Suppressor macrophage (primary cell): Measurements from ENCODE around the gene TNS2.
"Not testable (repeated sequence)": the region's sequence is repeated elsewhere in the genome, so short reads cannot be mapped to it uniquely, and the experiment has no call there.

Source experiments
- DNase-seq, 4 experiments: peaks; one replicate each; pipeline ENCODE4 v3.0.0-alpha.2; 2020 to 2022
- total RNA-seq, 17 experiments: gene quantifications; one replicate each; lab custom pipeline; 2026; ENCODE audit warnings: mixed read lengths in 6 of 17, inconsistent platforms in 3 of 17; lab: John Stamatoyannopoulos, UW

TNS2 gene
- total RNA-seq, result 0.39 to 5.7 (median 1.2) reads per million in 17 experiments

DNA sequence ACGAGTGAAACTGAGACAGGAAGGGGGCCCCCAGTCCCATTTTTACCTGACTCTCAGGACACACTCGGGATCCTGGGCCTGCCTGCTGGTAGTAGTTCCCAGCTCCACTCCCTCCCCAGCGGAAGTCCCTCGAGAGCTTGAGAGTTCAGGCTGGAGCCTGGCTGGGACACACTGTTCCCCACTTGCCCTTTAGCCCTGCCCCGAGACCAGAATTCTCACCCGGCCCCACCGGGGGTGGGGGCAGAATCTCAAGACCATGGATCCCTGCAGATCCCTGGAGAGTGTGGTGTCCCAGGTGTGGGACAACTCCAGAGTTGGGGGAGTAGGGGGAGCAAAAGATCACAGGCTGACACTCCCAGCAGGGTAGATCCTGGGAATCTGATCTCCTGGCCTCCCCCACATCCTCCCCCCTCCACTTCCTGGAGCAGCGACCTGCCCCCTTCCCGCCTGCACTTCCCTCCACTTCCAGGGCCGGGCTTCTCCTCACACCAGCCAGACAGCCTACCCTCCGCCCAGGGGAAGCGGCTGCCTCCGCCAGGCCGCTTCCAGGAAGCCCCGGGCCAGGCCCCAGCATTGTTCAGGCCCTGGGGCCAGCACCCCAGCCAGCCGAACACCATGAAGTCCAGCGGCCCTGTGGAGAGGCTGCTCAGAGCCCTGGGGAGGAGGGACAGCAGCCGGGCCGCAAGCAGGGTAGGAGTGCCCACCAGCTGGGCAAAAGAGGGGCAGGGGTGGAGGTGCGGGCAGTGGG is at the start of gene TNS2:
TNS2 (plus strand) TSS at position 495 of the 748 bp plus-strand sequence; CDS start at position 616, 121 bp downstream.
- DNase-seq, result peak in 1 of 4 experiments; percentile 30

- DNase-seq, result no peak
These were observed 45.7 kb upstream of the TNS2 start for GRCh38 chr12:53004178-53004577.

GRCh38 chr12:53004582-53004981 is 45.3 kb upstream of the TNS2 start:
- peak; percentile 21 to 42 (median 34) for DNase-seq

- peak in 2 of 4 experiments; percentile 9 to 23 for DNase-seq
These were observed 44.5 kb upstream of the TNS2 start for GRCh38 chr12:53005215-53005985.

- DNase-seq, result peak; percentile 100
These were observed 43.7 kb upstream of the TNS2 start, which contains the start of gene EIF4B for GRCh38 chr12:53005986-53006809. Gene EIF4B (plus strand): TSS chr12:53006456. CDS start chr12:53006484, 28 bp downstream.

DNA sequence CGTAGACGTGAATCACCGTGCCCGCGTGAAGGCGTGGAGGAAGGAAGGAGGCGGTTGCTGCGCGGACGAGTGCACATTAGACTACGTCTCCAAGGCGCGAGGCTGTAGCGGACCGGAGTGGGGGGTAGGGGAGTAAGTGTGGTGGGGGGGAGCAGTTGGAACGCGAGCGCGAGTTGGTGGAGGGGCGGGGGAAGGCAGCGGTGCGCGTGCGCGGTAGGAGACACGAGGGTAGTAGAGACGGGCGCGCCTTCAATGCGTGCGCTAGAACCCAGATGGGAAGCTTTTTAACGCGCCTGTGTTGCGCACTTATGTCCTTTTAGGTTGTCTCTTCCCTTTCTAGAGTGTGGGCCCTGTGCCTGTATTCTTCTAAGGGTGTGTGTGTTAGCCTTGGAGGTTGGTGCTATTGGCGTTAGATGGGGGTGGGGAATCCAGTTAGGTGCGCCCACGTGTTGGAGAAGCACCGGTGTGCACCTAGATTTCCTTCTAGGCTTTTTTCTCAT is 43.0 kb upstream of the TNS2 start:
- DNase-seq, result peak; percentile 88 to 92 (median 90)

DNA sequence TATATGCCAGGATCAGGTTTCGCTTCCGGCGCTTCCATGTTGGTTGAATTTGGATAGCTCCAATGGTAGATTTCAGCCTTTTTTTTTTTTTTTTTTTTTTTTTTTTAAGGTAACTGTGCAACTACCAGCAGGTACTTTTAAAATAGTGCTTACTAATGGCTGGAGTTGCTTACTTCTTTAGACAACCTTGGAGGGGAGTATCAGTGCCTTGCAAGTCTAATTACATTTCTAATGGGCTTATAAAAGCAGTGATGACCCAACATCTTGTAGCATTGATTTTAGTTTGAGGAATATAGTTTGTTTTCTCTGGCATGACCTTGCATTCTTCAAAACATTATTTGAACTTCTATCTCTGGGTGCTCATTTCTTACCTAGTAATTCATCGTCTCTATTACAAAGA is 42.5 kb upstream of the TNS2 start:
- DNase-seq, result no peak

GRCh38 chr12:53008760-53009159 is 41.1 kb upstream of the TNS2 start:
- not testable (repeated sequence) for DNase-seq

DNA sequence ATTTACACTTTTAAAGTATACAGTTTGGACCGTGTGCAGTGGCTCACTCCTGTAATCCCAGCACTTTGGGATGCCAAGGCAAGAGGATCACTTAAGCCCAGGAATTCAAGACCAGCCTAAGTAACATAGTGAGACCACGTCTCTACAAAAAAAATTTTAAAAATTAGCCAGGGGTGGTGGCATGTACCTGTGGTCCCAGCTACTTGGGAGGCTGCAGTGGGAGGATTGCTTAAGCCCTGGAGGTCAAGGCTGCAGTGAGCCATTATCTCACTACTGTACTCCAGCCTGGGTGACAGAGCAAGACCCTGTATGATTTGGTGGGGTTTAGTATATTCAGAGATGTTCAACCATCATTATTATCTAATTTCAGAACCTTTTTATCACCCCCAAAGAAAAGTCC is 38.9 kb upstream of the TNS2 start:
- no peak for DNase-seq

DNA sequence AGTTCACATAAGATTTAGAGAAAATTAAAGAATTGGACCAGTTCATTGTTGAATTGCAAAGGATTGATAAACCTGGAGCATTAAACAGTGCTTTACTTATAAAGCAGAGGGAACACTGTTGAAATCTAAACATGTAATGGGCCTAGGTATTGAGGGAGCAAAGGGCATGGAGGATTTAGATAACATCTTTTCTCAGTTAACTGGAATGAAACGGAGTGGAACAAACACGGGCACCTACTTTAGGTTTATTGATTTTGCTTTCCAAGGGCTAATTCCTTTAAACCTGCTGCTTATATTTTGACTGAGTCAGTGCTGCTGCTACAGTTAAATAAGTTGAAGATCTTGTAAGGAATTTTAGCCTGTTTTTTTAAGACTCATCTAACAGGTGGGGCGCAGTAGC is 38.0 kb upstream of the TNS2 start:
- no peak for DNase-seq

DNA sequence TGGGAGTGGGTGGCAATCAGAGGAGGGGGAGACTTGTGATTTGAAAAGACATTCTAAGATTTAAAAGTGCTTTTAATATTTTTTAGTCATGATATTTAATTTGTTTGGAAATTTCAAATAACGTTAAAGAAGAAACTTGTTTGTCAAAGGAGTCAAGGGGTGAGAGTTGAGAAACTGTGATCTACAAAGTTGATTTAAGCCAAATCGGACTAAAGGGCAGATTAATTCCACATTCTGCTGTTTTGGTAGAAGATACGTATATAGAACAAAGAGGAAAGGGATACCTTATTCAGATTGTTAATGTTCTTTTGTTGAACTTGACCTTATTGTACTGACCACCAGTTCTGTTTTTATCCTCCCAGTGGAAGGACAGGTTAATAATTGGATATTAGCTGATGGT is 36.9 kb upstream of the TNS2 start:
- DNase-seq, result no peak

DNA sequence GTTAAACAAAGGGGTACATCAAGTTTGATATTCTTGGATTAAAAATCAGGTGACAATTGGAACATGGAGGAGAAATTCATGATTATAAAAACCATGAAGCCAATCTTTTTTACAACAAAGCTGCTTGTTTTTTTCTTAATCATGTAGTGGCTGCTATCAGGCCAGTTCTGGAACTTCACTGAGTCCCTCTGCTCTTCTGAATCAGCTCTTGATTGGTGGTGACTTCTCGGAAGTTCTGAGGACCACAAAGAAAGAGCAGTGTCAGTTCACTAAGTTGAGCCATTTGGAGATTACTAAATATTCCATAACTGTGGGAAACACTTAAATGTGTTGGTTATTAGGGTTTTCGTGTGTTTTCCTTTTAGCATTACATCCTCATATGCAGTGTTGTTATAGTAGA is 35.2 kb upstream of the TNS2 start:
- no peak for DNase-seq

GRCh38 chr12:53025250-53025649 is 24.6 kb upstream of the TNS2 start:
- DNase-seq, result no peak

GRCh38 chr12:53027014-53027413 is 22.9 kb upstream of the TNS2 start:
- not testable (repeated sequence) for DNase-seq

DNA sequence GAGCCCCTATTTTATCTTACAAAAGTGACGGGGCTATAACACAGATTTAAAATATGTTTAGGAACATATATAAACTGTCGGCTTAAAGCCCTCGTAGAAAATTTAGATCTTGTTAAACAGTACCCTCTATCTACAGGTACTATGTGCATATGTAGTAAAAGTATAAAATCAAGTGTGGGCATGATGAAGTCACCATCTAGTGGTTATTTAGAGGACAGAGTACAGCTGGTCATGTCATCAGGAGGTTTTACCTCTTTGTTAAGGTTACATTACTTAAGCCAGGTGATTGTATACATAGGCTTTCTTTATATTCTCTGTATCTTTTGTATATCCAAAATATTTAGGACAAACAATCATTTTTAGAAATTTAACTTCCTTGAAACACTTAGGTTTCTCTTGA is 18.2 kb upstream of the TNS2 start:
- no peak for DNase-seq

DNA sequence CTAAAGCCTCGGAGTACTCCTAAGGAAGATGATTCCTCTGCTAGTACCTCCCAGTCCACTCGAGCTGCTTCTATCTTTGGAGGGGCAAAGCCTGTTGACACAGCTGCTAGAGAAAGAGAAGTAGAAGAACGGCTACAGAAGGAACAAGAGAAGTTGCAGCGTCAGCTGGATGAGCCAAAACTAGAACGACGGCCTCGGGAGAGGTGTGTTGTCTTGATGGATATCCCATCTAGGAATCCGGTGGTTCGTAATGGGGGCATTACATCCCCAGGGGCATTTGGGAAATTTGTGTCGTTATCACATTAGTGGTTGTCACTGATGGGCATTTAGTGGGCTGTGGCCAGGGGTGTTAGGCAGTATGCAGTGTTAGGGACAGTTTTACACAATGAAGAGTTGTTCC is 16.0 kb upstream of the TNS2 start:
- peak in 2 of 4 experiments; percentile 27 to 36 for DNase-seq

DNA sequence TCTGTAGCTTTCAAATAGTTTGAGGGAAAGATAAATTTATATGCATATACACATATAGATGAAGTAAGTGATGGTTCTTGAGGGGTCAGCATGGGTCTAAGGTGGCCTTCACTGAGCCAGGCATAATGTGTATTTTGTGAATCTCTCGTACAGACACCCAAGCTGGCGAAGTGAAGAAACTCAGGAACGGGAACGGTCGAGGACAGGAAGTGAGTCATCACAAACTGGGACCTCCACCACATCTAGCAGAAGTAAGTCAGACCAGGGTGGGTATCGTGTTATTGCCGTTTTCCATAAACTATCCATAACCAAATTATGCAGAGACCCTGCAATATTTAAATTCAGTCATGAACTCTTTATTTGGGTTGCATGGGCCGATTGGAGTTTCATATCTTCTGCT is 15.4 kb upstream of the TNS2 start:
- DNase-seq, result no peak

DNA sequence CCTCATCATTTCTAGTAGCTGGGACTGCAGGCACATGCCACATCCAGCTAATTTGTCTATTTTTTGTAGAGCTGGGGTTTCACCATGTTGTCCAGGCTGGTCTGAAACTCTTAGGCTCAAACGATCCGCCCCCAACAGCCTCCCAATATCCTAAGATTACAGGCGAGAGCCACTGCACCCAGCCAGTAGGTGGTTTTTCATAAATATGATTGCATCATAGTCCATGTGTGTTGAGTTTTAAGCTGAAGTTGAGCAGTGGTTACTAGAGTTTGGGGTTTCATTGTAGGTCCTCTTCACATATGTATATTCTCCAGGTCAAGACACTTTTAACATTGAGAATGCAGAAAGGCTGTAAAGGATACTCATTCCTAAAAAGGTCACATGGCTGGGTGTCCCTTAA is 13.1 kb upstream of the TNS2 start:
- no peak for DNase-seq

- peak in 1 of 4 experiments; percentile 25 for DNase-seq
These were observed 10.0 kb upstream of the TNS2 start for GRCh38 chr12:53039851-53040250.

DNA sequence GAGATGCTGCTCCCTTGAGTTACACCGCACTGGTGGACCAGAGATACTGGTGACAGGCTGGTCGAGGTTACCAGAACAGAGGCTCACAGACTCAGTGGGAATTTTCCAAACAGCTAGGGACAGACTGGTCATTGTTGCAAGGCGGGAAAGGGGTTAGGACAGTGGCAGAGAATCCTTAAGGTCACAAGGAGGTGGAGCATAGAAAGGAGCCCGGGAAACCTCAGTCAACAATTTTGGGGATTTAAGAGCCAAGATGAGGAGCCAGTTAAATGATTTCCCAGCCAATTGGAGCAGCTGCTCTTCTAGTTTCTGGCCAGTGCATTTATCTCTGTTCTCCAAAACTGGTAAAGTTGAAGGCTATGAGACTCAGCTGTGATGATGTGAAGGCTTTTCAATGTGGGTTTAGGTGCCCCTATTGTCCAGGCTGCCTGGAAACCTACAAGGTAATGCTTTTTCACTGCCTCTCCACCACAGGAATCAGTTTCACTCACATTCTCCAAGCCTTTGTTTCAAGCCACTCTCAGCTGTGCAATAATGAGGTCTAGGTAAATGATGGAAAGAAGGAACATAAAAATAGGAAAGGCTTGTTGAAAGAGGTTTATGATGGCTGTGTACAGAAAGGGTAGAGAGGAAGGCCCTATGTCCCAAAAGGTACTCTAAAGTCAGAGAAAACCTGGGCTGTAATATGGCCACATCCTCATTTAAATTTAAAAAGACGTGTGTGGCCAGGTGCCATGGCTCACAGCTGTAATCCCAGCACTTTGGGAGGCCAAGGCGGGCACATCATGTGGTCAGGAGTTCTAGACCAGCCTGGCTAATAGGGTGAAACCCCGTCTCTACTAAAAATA is 7.0 kb upstream of the TNS2 start:
- no peak for DNase-seq

DNA sequence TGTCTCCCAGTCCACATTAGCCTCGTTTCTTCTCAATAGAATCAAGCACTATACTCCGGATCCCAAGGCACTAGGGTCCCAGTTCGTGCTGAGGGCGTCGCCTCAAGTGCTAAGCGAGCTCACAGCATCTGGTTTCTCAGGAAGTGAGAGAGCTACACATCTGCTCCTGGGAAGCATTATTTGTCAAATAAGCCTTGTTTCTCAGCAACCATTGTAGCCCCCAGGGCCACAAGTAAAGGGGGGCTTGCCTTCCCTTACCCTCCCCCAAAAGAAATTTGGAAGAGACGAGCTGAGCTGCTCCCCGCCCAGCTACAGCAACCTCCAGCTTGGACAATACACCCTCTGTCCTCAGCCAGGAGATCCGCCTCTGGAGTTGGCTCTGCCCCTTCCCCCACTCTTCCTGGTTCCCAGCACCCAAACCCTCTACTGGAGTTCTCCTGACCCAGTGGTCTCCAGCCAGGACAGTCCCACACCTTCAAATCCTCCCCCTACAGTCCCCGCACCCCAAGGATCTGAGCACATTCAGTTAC is 5.7 kb upstream of the TNS2 start:
- DNase-seq, result no peak
